Measurements from ENCODE around the gene MPPE1.

- TF ChIP-seq CTCF (conservative IDR thresholded peaks at IDR 0.05 in 1 of 2, IDR thresholded peaks at IDR 0.05 in 1 of 2; ENCODE audit: extremely low read depth in 1 of 2, insufficient read depth in 1 of 2, low read depth in 1 of 2, low read length in 2 of 2) (peak; percentile 32 to 49), EZH2 (IDR thresholded peaks at IDR 0.05; ENCODE audit: borderline replicate concordance, low read length) (no peak)
Measured at GRCh38 chr18:11859903-11860407, 48.2 kb downstream of the MPPE1 start.

Measured in mammary epithelial cell (primary cell).